Measurements from ENCODE around the gene PTGIS. TPM values are rescaled to one million over a fixed set of nuclear protein-coding genes. Genes with fewer than 3 reads are reported as not detected.

PTGIS gene
- total RNA-seq, 1 experiment from 2014 or later: 20.0 TPM

- peak overlapping the region in 2 of 3 experiments; percentile 30 to 95; a peak in 3 of 7 replicates for H3K27ac Mint-ChIP-seq
- WGBS (ENCODE audit: extremely low coverage, insufficient read length, low lambda C conversion rate): no CpG with 5 or more reads among the region's 11 CpGs
Observed at GRCh38 chr20:49560646-49561045, 7.3 kb downstream of the PTGIS start.

More at GRCh38 chr20:49560646-49561045, 7.3 kb downstream of the PTGIS start:
- H3K79me1 ChIP-seq (ENCODE audit: insufficient read depth, low read depth, low read length, poor library complexity, severe bottlenecking): no peaks in the 10 kb centered on the region
- no peak overlapping the region for H2BK12ac ChIP-seq (ENCODE audit: insufficient read length, low read depth, low read length)
- no peak overlapping the region for H4K5ac ChIP-seq (ENCODE audit: insufficient read length, low read depth, low read length)
- no peak overlapping the region for H4K8ac ChIP-seq (replicated peaks; ENCODE audit: insufficient read length, low read depth, low read length)
- H3K27me3 Mint-ChIP-seq (ENCODE audit: low read depth): no peaks in the 10 kb centered on the region
- peaks cover 2% of the 10 kb centered on the region; the same call in 1 of the 2 replicates for H3K4me1 ChIP-seq (ENCODE audit: insufficient read depth, low read length)
- peaks cover 8 to 27% of the 10 kb centered on the region in 2 experiments for H3K4me1 Mint-ChIP-seq
- no peaks in the 10 kb centered on the region for H4K20me1 ChIP-seq (ENCODE audit: control insufficient read depth, insufficient read depth, insufficient read length)
- peaks cover 9 to 33% (median 17%) of the 10 kb centered on the region in 3 experiments for H3K36me3 Mint-ChIP-seq (ENCODE audit: insufficient read depth in 1 of 3, low read depth in 3 of 3)
- TF ChIP-seq CTCF (conservative IDR thresholded peaks at IDR 0.05): no peak
- H3K23ac ChIP-seq (ENCODE audit: insufficient read length, low read depth, low read length): no peak overlapping the region
- no peak overlapping the region for H3K9ac ChIP-seq (ENCODE audit: extremely low read depth, insufficient read length, low read length)
- H3K56ac ChIP-seq (ENCODE audit: insufficient read length, low read depth, low read length): no peak overlapping the region
- H2BK5ac ChIP-seq (ENCODE audit: insufficient read length, low read length): no peak overlapping the region
- no peaks in the 10 kb centered on the region for H3K9me3 ChIP-seq (ENCODE audit: control insufficient read depth, low read depth, low read length)
- H3K79me2 ChIP-seq (ENCODE audit: insufficient read depth, low read length): no peaks in the 10 kb centered on the region; the same call in 1 of the 2 replicates
- H3K4me2 ChIP-seq (ENCODE audit: insufficient read depth, insufficient read length, low read length): no peak overlapping the region
- H2BK15ac ChIP-seq (ENCODE audit: low read depth, low read length): no peak overlapping the region
- H2AK5ac ChIP-seq (ENCODE audit: insufficient read length, low read length): no peak overlapping the region
- no peaks in the 10 kb centered on the region for H3K27me3 ChIP-seq (ENCODE audit: insufficient read depth, low read length)
- H3K4me3 Mint-ChIP-seq: no peak overlapping the region
- no peak overlapping the region for H3T11ph ChIP-seq (ENCODE audit: low read length)
- no peak overlapping the region for H3K4ac ChIP-seq (ENCODE audit: low read depth, low read length)
- no peak overlapping the region for H2AFZ ChIP-seq (ENCODE audit: low read length)
- H3K14ac ChIP-seq (ENCODE audit: insufficient read depth, low read length): no peak overlapping the region
- no peak overlapping the region for H3K27ac ChIP-seq (ENCODE audit: insufficient read length, low read depth, low read length)
- no peak overlapping the region for H2BK20ac ChIP-seq (ENCODE audit: low read depth, low read length, poor library complexity, severe bottlenecking)
- no peaks in the 10 kb centered on the region for H3K23me2 ChIP-seq (ENCODE audit: insufficient read length, low read depth, low read length, poor library complexity, severe bottlenecking)
- DNase-seq: no peak
- H2BK120ac ChIP-seq (ENCODE audit: low read depth, low read length, poor library complexity, severe bottlenecking): no peak overlapping the region
- peaks cover 7 to 13% of the 10 kb centered on the region in 2 experiments; a peak in 4 of 5 replicates for H3K9me3 Mint-ChIP-seq
- no peak overlapping the region for H3K18ac ChIP-seq (ENCODE audit: insufficient read length, low read depth, low read length)
- H4K91ac ChIP-seq (ENCODE audit: insufficient read length, low read depth, low read length): no peak overlapping the region

All from H9 (cell line).